GM10248 (cell line): ENCODE results near the gene ATP11A.

Experiments
- CTCF ChIA-PET: fragments of 300-600 bp; sonication (Branson Sonifier 250); formaldehyde crosslinking; extraction: SDS; loops from one replicate; lab custom pipeline; 2021; ENCODE audit warnings: antibody characterized with exemption; lab: Yijun Ruan, JAX
- POLR2A ChIA-PET: fragments of 350-650 bp; sonication (Branson Sonifier 250); formaldehyde crosslinking; extraction: SDS; loops from one replicate; lab custom pipeline; 2020; ENCODE audit warnings: antibody characterized with exemption; lab: Yijun Ruan, JAX
- DNase-seq: peaks from one replicate; pipeline ENCODE4 v3.0.0; 2012; ENCODE audit errors: extremely low spot score
- CTCF ChIP-seq: IDR thresholded peaks from 2 replicates; pipeline ENCODE4 v1.5.1; 2012; ENCODE audit warnings: mild to moderate bottlenecking, low read depth; ENCODE audit errors: extremely low read depth, missing control alignments, control extremely low read depth

ATP11A gene

GRCh38 chr13:112874751-112875300 is 185.0 kb downstream of the ATP11A start:
- POLR2A ChIA-PET, result no interaction called here

DNA sequence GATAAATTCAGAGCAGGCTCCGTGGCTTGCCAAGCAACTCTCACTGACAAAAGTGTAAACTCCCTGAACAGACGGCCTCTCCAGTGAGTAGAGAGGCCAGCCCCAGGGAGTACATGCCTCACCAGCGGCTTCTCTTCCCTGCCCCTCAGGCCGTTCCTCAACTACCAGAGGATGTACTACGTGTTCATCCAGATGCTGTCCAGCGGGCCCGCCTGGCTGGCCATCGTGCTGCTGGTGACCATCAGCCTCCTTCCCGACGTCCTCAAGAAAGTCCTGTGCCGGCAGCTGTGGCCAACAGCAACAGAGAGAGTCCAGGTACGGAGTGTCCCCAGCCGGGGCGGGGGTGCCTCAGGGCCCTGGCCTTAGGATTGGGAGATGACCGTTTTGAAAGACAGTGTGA is 185.8 kb downstream of the ATP11A start:
- TF ChIP-seq CTCF, result no peak
- no peak for DNase-seq
- POLR2A ChIA-PET, result no interaction called here
- CTCF ChIA-PET, result interaction anchor here (1.1 to 3.3 kb wide), 7 partner anchors 11 to 243 kb away, joined by 3 to 104 read pairs (median 20); no protein-coding TSS in a partner anchor

More at GRCh38 chr13:112874751-112875300, 185.0 kb downstream of the ATP11A start:
- no peak for TF ChIP-seq CTCF
- no peak for DNase-seq
- CTCF ChIA-PET, result interaction anchor here (0.6 to 2.8 kb wide), 41 partner anchors 9 to 1400 kb away, joined by 3 to 104 read pairs (median 5); partner anchors contain the start of gene ATP11A

DNA sequence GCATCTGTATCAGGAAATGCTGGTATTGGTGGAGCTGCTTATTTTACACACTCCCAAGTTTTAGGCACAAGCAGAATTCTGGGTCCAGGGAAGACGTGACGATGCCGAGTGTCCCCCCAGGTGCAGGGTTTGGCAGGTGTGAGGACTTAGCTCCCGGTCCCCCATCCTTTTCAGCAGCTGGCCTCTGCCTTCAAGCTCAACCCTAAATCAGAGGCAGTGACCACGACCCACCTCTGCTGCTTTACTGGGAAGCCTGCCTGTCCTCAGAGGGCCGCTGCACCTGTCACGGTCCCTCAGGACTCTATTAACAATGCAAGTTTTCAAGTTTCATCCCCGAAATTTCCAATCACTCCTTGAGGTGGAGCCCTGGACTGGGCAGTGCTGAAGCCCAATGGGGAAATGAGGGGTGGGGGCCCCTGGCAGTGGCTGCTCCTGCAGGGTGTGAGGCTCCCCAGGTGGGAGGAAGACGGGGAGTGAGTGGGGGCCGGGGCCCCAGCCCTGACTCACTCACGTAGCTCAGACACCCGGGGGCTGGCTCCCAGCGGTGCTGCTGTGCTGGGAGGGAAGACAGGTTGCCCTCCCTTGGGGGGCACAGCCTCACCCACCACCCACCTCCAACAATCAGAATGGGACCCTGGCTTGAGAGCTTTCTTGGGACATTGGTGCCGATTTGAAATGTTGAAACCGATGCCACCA is 186.6 kb downstream of the ATP11A start:
- no peak for DNase-seq
- ChIA-PET CTCF (interaction anchor here (3.3 kb wide), 1 partner anchor 236 kb away, joined by 22 read pairs; no protein-coding TSS in a partner anchor), POLR2A (no interaction called here)
- no peak for TF ChIP-seq CTCF

DNA sequence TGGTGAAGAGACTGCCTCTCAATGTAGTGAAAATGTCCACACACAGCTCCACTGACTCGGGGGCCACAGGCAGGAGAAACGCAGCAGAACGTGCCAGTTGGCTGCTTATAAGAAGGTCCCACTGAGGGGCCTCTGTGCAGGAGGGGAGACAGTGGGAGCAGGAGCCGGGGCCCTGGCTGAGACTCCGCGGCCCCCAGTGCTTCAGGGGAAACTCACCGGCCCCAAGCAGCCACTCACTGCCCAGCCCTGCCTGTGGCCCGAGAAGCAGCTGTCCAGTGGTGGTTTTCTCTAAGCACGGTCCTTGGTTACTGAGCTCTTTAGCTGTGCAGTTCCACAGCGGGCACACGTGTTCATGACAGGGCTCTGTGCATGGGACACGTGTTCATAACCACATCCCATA is 187.2 kb downstream of the ATP11A start:
- CTCF ChIA-PET, result interaction anchor here (3.3 kb wide), 1 partner anchor 237 kb away, joined by 22 read pairs; no protein-coding TSS in a partner anchor
- POLR2A ChIA-PET, result no interaction called here
- TF ChIP-seq CTCF, result no peak
- no peak for DNase-seq

GRCh38 chr13:112877539-112877938 is 187.7 kb downstream of the ATP11A start:
- no peak for DNase-seq
- no peak for TF ChIP-seq CTCF
- CTCF ChIA-PET, result interaction anchor here (3.3 kb wide), 1 partner anchor 238 kb away, joined by 22 read pairs; no protein-coding TSS in a partner anchor
- POLR2A ChIA-PET, result interaction anchor here (0.6 kb wide), 1 partner anchor 1326 kb away, joined by 5 read pairs; no protein-coding TSS in a partner anchor
